Spleen (tissue), 11 donors: Measurements from ENCODE around the gene ISOC1. TPM values are rescaled to one million over a fixed set of nuclear protein-coding genes. Genes with fewer than 3 reads are reported as not detected.

ENCODE experiments used
- DNase-seq: peaks from one replicate; pipeline ENCODE4 v3.0.0-alpha.2; 2020
- H3K27ac ChIP-seq, 8 donors: fragments of 200-600 bp; sonication (generic) in 7 of 8; 1 replicate in 4 of 8; 2 replicates in 4 of 8; pipeline versions ENCODE4 v1.5.0 to v1.8.0; 2016 to 2021; ENCODE audit warnings: inconsistent platforms in 4 of 8, mild to moderate bottlenecking in 4 of 8, moderate library complexity in 1 of 8
- H3K27me3 ChIP-seq, 7 donors: fragments of 200-600 bp; sonication (generic) in 6 of 7; replicated peaks in 1 of 7; 1 replicate in 4 of 7; 2 replicates in 3 of 7; pipeline versions ENCODE4 v1.5.0 to v1.8.0; 2016 to 2021; ENCODE audit warnings: inconsistent platforms in 3 of 7, mild to moderate bottlenecking in 1 of 7
- H3K36me3 ChIP-seq, 6 donors: fragments of 200-600 bp; sonication (generic) in 5 of 6; 1 replicate in 4 of 6; 2 replicates in 2 of 6; pipeline versions ENCODE4 v1.5.0 to v1.8.0; 2016 to 2021; ENCODE audit warnings: inconsistent platforms in 2 of 6
- H3K4me1 ChIP-seq, 6 donors: fragments of 200-600 bp; sonication (generic) in 5 of 6; 1 replicate in 3 of 6; 2 replicates in 3 of 6; pipeline versions ENCODE4 v1.5.0 to v1.8.0; 2016 to 2021; ENCODE audit warnings: inconsistent platforms in 3 of 6
- H3K4me3 ChIP-seq, 8 donors: fragments of 200-600 bp; sonication (generic) in 7 of 8; 1 replicate in 4 of 8; 2 replicates in 4 of 8; pipeline versions ENCODE4 v1.5.0 to v1.8.0; 2016 to 2021; ENCODE audit warnings: inconsistent platforms in 4 of 8, mild to moderate bottlenecking in 4 of 8, moderate library complexity in 2 of 8
- H3K9me3 ChIP-seq, 8 donors: fragments of 200-600 bp; sonication (generic) in 7 of 8; 1 replicate in 4 of 8; 2 replicates in 4 of 8; pipeline versions ENCODE4 v1.5.0 to v1.8.0; 2016 to 2021; ENCODE audit warnings: inconsistent platforms in 4 of 8
- CTCF ChIP-seq, 11 experiments: fragments of 200-600 bp in 7 of 11; fragments of 450-650 bp in 4 of 11; sonication (generic) in 4 of 11; IDR thresholded peaks in 8 of 11; conservative IDR thresholded peaks in 3 of 11; 1 replicate in 7 of 11; 2 replicates in 4 of 11; pipeline versions ENCODE4 v1.4.0 to v1.8.0; 2016 to 2021; ENCODE audit warnings: antibody characterized with exemption in 11 of 11, inconsistent platforms in 4 of 11, mild to moderate bottlenecking in 1 of 11
- POLR2A ChIP-seq, 3 donors: fragments of 450-650 bp; IDR thresholded peaks; one replicate each; pipeline ENCODE4 v1.5.1; 2017; ENCODE audit warnings: antibody characterized with exemption in 3 of 3, mild to moderate bottlenecking in 1 of 3
- POLR2AphosphoS5 ChIP-seq, 3 donors: sonication (generic); formaldehyde crosslinking; IDR thresholded peaks; one replicate each; pipeline ENCODE4 v1.5.1; 2017; ENCODE audit warnings: antibody characterized with exemption in 3 of 3
- WGBS, 5 donors: extraction: QIAGEN DNeasy Blood & Tissue Kit in 3 of 5; methylation state at CpG; one replicate each; pipeline versions ENCODE4 v1.1.5 to v1.1.7; 2013 to 2018; 5-methylcytosine and 5-hydroxymethylcytosine counted together
- intact Hi-C: fragments of 100-400 bp; cut with DNase I; formaldehyde crosslinking; loops from one replicate; pipeline ENCODE4 v1.15.0; 2023; ENCODE audit warnings: low total_unique reads
- polyA plus RNA-seq, 3 donors: library from polyadenylated mRNA; stranded (reverse); fragments of 200-250 nt; gene quantifications; one replicate each; pipeline ENCODE4 v1.2.1, GENCODE V29; 2013
- total RNA-seq, 7 donors: library from RNA; depleted of rRNA in 3 of 7; stranded (reverse); fragments of >200 nt in 3 of 7; fragmentation: NEBNext Ultra II Directional in 4 of 7; extraction: Animal tissue kit (Norgen Biotek cat#: 25700) in 4 of 7; gene quantifications; one replicate each; pipeline versions ENCODE4 v1.1.0 to v1.2.1, GENCODE V29; 2016 to 2021
- donor health status: healthy with polysubstance abuse.
- donor health status: DM: no; HTN: no; CAD: no; lungs with moderate emphysema.
- donor health status: DM: no; HTN: no; CAD: no.
- donor health status: Bipolar disorder and iron deficiency.
- donor health status: healthy.
- donor health status: DM: no; HTN: no; CAD: no.
- donor health status: DM: yes; HTN: yes; CAD: no.

The ISOC1 gene
- total and polyA plus RNA-seq, 10 donors: 7.2 to 22.9 (median 12.4) TPM

GRCh38 chr5:129103397-129103796 is 8.8 kb downstream of the ISOC1 start:
- Histone ChIP-seq H3K27me3 (no peaks in the 10 kb centered on the region), H3K9me3 (no peaks in the 10 kb centered on the region), H3K36me3 (peaks cover 0 to 36% (median 12%) of the 10 kb centered on the region in 6 donors), H3K4me1 (peaks cover 0 to 15% (median 3%) of the 10 kb centered on the region in 6 donors), H3K27ac (no peak overlapping the region), H3K4me3 (no peak overlapping the region)
- no peak for DNase-seq
- intact Hi-C loops: no loop called here
- TF ChIP-seq POLR2AphosphoS5 (IDR thresholded peaks at IDR 0.05): no peak
- no peak for TF ChIP-seq CTCF (IDR thresholded peaks at IDR 0.05 in 8 of 11, conservative IDR thresholded peaks at IDR 0.05 in 3 of 11)
- TF ChIP-seq POLR2A (IDR thresholded peaks at IDR 0.05): no peak

- Histone ChIP-seq H3K9me3 (no peaks in the 10 kb centered on the region), H3K27ac (no peak overlapping the region), H3K36me3 (peaks cover 0 to 49% (median 15%) of the 10 kb centered on the region in 6 donors), H3K4me3 (no peak overlapping the region), H3K4me1 (no peaks in the 10 kb centered on the region), H3K27me3 (no peaks in the 10 kb centered on the region)
- DNase-seq: no peak
- intact Hi-C loops: no loop called here
- 88 to 94% (median 92%) methylated on average over 5 of the region's 5 CpGs for WGBS, 5 donors
- TF ChIP-seq POLR2A (IDR thresholded peaks at IDR 0.05) (no peak), CTCF (IDR thresholded peaks at IDR 0.05 in 8 of 11, conservative IDR thresholded peaks at IDR 0.05 in 3 of 11) (no peak), POLR2AphosphoS5 (IDR thresholded peaks at IDR 0.05) (no peak)
Measured at GRCh38 chr5:129104915-129105455, 10.4 kb downstream of the ISOC1 start.

GRCh38 chr5:129107637-129108036 is 13.1 kb downstream of the ISOC1 start:
- no peak overlapping the region for H3K27ac ChIP-seq
- H3K36me3 ChIP-seq: peaks cover 0 to 70% (median 17%) of the 10 kb centered on the region in 6 donors
- no peak for DNase-seq
- TF ChIP-seq POLR2A (IDR thresholded peaks at IDR 0.05) (no peak), CTCF (IDR thresholded peaks at IDR 0.05 in 8 of 11, conservative IDR thresholded peaks at IDR 0.05 in 3 of 11) (no peak), POLR2AphosphoS5 (IDR thresholded peaks at IDR 0.05) (no peak)
- WGBS, 5 donors: 81 to 97% (median 92%) methylated on average over 1 of the region's 1 CpG
- H3K4me1 ChIP-seq: no peaks in the 10 kb centered on the region
- no peaks in the 10 kb centered on the region for H3K9me3 ChIP-seq
- intact Hi-C loops: no loop called here
- H3K4me3 ChIP-seq: no peak overlapping the region
- H3K27me3 ChIP-seq: no peaks in the 10 kb centered on the region

GRCh38 chr5:129110742-129111141 is 16.2 kb downstream of the ISOC1 start:
- Histone ChIP-seq H3K27ac (no peak overlapping the region), H3K9me3 (no peaks in the 10 kb centered on the region), H3K4me3 (no peak overlapping the region), H3K27me3 (no peaks in the 10 kb centered on the region), H3K4me1 (no peaks in the 10 kb centered on the region), H3K36me3 (peaks cover 0 to 71% (median 20%) of the 10 kb centered on the region in 6 donors)
- WGBS, 5 donors: 81 to 85% (median 82%) methylated on average over 3 of the region's 3 CpGs
- no peak for DNase-seq
- no peak for TF ChIP-seq POLR2A (IDR thresholded peaks at IDR 0.05)
- TF ChIP-seq CTCF (IDR thresholded peaks at IDR 0.05 in 8 of 11, conservative IDR thresholded peaks at IDR 0.05 in 3 of 11): no peak
- TF ChIP-seq POLR2AphosphoS5 (IDR thresholded peaks at IDR 0.05): no peak
- intact Hi-C loops: no loop called here
